HepG2 (cell line): ENCODE data around the gene UBE2O. TPM values are rescaled to one million over a fixed set of nuclear protein-coding genes. Genes with fewer than 3 reads are reported as not detected.

Experiments used
- ARID3A ChIP-seq: IDR thresholded peaks from 2 replicates; pipeline ENCODE4 v1.6.1; 2012; ENCODE audit warnings: low read depth, low read length, improper control_type of control experiment
- CHD4 ChIP-seq: fragments of 200-600 bp; sonication (generic); IDR thresholded peaks from 2 replicates; pipeline ENCODE4 v1.7.0; 2017; ENCODE audit warnings: mild to moderate bottlenecking, low read length, borderline replicate concordance
- CREB1 ChIP-seq, 2 experiments: fragments of 450-650 bp in 1 of 2; IDR thresholded peaks; 2 replicates each; pipeline ENCODE4 v1.6.1; 2016 to 2017; ENCODE audit warnings: control low read depth in 1 of 2, mild to moderate bottlenecking in 1 of 2, missing compliant biosample characterization in 1 of 2, missing genetic modification characterization in 1 of 2
- EZH2 ChIP-seq: conservative IDR thresholded peaks from 2 replicates; pipeline ENCODE4 v1.6.1; 2012; ENCODE audit warnings: mild to moderate bottlenecking, low read depth, low read length, moderate library complexity
- GPBP1L1 ChIP-seq: sonication (generic); formaldehyde crosslinking; IDR thresholded peaks from 2 replicates; pipeline ENCODE4 v1.5.0; 2020; ENCODE audit warnings: mild to moderate bottlenecking, missing genetic modification reagents
- JUNB ChIP-seq: sonication (generic); formaldehyde crosslinking; IDR thresholded peaks from 2 replicates; pipeline ENCODE4 v1.8.0; 2022; ENCODE audit warnings: missing genetic modification reagents, mild to moderate bottlenecking, borderline replicate concordance
- MLLT10 ChIP-seq: sonication (generic); formaldehyde crosslinking; IDR thresholded peaks from 2 replicates; pipeline ENCODE4 v1.4.0; 2020; ENCODE audit warnings: missing genetic modification reagents
- MYNN ChIP-seq: sonication (generic); formaldehyde crosslinking; IDR thresholded peaks from 2 replicates; pipeline ENCODE4 v1.4.0; 2020; ENCODE audit warnings: mild to moderate bottlenecking, low read depth, missing genetic modification reagents
- NCOA1 ChIP-seq: sonication (generic); formaldehyde crosslinking; IDR thresholded peaks from 2 replicates; pipeline ENCODE4 v1.9.0; 2021; ENCODE audit warnings: missing genetic modification reagents
- RARG ChIP-seq: sonication (generic); formaldehyde crosslinking; IDR thresholded peaks from 2 replicates; pipeline ENCODE4 v1.4.0; 2020; ENCODE audit warnings: low read depth, mild to moderate bottlenecking, missing genetic modification reagents
- RCOR2 ChIP-seq: IDR thresholded peaks from 2 replicates; pipeline ENCODE4 v1.6.1; 2016; ENCODE audit warnings: missing biosample characterization, missing genetic modification reagents
- RFX5 ChIP-seq: IDR thresholded peaks from 2 replicates; pipeline ENCODE4 v1.6.1; 2011; ENCODE audit warnings: low read depth, low read length, improper control_type of control experiment
- SSRP1 ChIP-seq: IDR thresholded peaks from 2 replicates; pipeline ENCODE4 v1.6.1; 2016; ENCODE audit warnings: control low read depth
- XRCC5 ChIP-seq: fragments of 200-400 bp; formaldehyde crosslinking; optimal IDR thresholded peaks from 2 replicates; pipeline ENCODE3; 2017; ENCODE audit warnings: mild to moderate bottlenecking, low read length
- YEATS4 ChIP-seq: sonication (generic); formaldehyde crosslinking; IDR thresholded peaks from 2 replicates; pipeline ENCODE4 v1.4.0; 2020; ENCODE audit warnings: missing genetic modification reagents, borderline replicate concordance
- ZBTB33 ChIP-seq: sonication (generic); formaldehyde crosslinking; IDR thresholded peaks from 2 replicates; pipeline ENCODE4 v1.4.0; 2020; ENCODE audit warnings: missing genetic modification reagents
- ZBTB49 ChIP-seq: sonication (generic); formaldehyde crosslinking; IDR thresholded peaks from 2 replicates; pipeline ENCODE4 v1.4.0; 2020; ENCODE audit warnings: missing genetic modification reagents, borderline replicate concordance
- ZNF264 ChIP-seq: sonication (generic); formaldehyde crosslinking; IDR thresholded peaks from 2 replicates; pipeline ENCODE4 v1.4.0; 2020; ENCODE audit warnings: missing genetic modification reagents
- ZNF337 ChIP-seq: sonication (generic); formaldehyde crosslinking; IDR thresholded peaks from 2 replicates; pipeline ENCODE4 v1.5.1; 2020; ENCODE audit warnings: missing genetic modification reagents, low read depth, mild to moderate bottlenecking, borderline replicate concordance
- ZNF468 ChIP-seq: sonication (generic); formaldehyde crosslinking; IDR thresholded peaks from 2 replicates; pipeline ENCODE4 v1.8.0; 2022; ENCODE audit warnings: mild to moderate bottlenecking, moderate library complexity, missing genetic modification reagents
- ZNF841 ChIP-seq: sonication (generic); formaldehyde crosslinking; IDR thresholded peaks from 2 replicates; pipeline ENCODE4 v1.8.1; 2023; ENCODE audit warnings: missing genetic modification reagents, borderline replicate concordance
- ZNF878 ChIP-seq: sonication (generic); formaldehyde crosslinking; IDR thresholded peaks from 2 replicates; pipeline ENCODE4 v1.8.1; 2023; ENCODE audit warnings: mild to moderate bottlenecking, missing genetic modification reagents, moderate library complexity
- polyA plus RNA-seq, 8 experiments: library from polyadenylated mRNA; depleted of rRNA in 3 of 8; stranded (reverse) in 7 of 8; unstranded in 1 of 8; fragments of >200 nt; fragmentation: Illumina TruSeq in 4 of 8; extraction: Trizol in 4 of 8; gene quantifications; 2 replicates each; pipeline versions ENCODE4 v1.2.1 to v1.2.3, GENCODE V29; 2011 to 2016; ENCODE audit warnings: low read depth in 4 of 8, missing spikeins in 1 of 8, mixed read lengths in 1 of 8; ENCODE audit not compliant: insufficient read depth in 1 of 8
- total RNA-seq, 5 experiments: library from RNA; depleted of rRNA; stranded (reverse); fragments of >200 nt; fragmentation: Illumina TruSeq; extraction: Trizol; gene quantifications; 2 replicates each; pipeline ENCODE4 v1.2.3, GENCODE V29; 2016; ENCODE audit warnings: low read depth in 1 of 5

UBE2O gene
- total and polyA plus RNA-seq, 2 of the 13 experiments (the other 11 are each of a cell fraction or from before 2014, with no cell fraction given), result 21.5 to 23.5 TPM

GRCh38 chr17:76385892-76386786 is 66.8 kb downstream of the UBE2O start (continued):
- no peak for TF ChIP-seq ARID3A
- no peak for TF ChIP-seq EZH2
- TF ChIP-seq GPBP1L1 (CRISPR knock-in tag), result no peak
- TF ChIP-seq CHD4, result no peak
- TF ChIP-seq ZNF841, result no peak
- peak; percentile 98 for TF ChIP-seq MLLT10 (CRISPR knock-in tag)
- TF ChIP-seq ZBTB33, result no peak; the same call in none of the 2 replicates
- peak; percentile 98 for TF ChIP-seq XRCC5
- TF ChIP-seq ZNF264 (CRISPR knock-in tag), result peak; percentile 95
- no peak for TF ChIP-seq RFX5
- TF ChIP-seq YEATS4, result peak; percentile 91
- peak; percentile 86 for TF ChIP-seq MYNN (CRISPR knock-in tag)
- no peak for TF ChIP-seq CREB1 (IDR thresholded peaks at IDR 0.05)
- no peak for TF ChIP-seq CREB1 (CRISPR knock-in tag; IDR thresholded peaks at IDR 0.05)
- peak; percentile 98 for TF ChIP-seq ZNF878 (CRISPR knock-in tag)
- 0 out of 2 replicates have a peak, but pooled peaks have one; percentile 8 for TF ChIP-seq NCOA1 (CRISPR knock-in tag)
- TF ChIP-seq RARG (CRISPR knock-in tag), result no peak; the same call in 1 of the 2 replicates
- peak; percentile 48; the same call in 1 of the 2 replicates for TF ChIP-seq JUNB (CRISPR knock-in tag)
- TF ChIP-seq ZNF337, result peak; percentile 98; the same call in 1 of the 2 replicates
- no peak; the same call in 1 of the 2 replicates for TF ChIP-seq RCOR2 (CRISPR knock-in tag)
- peak; percentile 48; the same call in 1 of the 2 replicates for TF ChIP-seq ZBTB49 (CRISPR knock-in tag)
- TF ChIP-seq SSRP1 (CRISPR knock-in tag), result peak; percentile 75
- peak; percentile 80; the same call in 1 of the 2 replicates for TF ChIP-seq ZNF468 (CRISPR knock-in tag)
